HL-60 (cell line): Measurements from ENCODE around the gene FADD.

Experiments used
- CTCF ChIP-seq: IDR thresholded peaks from one replicate; pipeline ENCODE4 v1.5.1; 2011; ENCODE audit warnings: low read length, control low read depth, inconsistent platforms; ENCODE audit not compliant: insufficient read depth
- POLR2AphosphoS5 ChIP-seq: IDR thresholded peaks from 2 replicates; pipeline ENCODE4 v1.6.1; 2012; ENCODE audit warnings: low read depth
- REST ChIP-seq: IDR thresholded peaks from 2 replicates; pipeline ENCODE4 v1.6.1; 2012; ENCODE audit warnings: low read depth; ENCODE audit not compliant: insufficient replicate concordance

DNA sequence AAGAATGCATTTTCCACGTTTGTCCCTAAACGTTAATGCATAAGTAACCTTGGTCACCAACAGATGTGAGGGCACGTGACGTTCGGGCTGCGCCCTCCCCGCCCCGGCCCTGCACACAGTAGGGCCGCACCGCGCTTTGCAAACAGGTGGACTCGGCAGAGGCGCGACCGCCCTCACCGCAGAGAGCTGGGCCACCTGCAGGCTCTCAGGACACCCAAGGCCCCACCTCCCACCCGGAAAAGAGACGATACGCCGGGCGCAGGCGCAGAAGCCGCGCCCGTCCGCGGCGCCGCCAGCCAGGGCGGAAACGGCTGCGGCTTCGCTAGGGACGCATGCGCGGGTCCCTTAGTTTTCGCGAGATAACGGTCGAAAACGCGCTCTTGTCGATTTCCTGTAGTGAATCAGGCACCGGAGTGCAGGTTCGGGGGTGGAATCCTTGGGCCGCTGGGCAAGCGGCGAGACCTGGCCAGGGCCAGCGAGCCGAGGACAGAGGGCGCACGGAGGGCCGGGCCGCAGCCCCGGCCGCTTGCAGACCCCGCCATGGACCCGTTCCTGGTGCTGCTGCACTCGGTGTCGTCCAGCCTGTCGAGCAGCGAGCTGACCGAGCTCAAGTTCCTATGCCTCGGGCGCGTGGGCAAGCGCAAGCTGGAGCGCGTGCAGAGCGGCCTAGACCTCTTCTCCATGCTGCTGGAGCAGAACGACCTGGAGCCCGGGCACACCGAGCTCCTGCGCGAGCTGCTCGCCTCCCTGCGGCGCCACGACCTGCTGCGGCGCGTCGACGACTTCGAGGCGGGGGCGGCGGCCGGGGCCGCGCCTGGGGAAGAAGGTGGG, at the start of gene FADD:
- peak; percentile 66 for TF ChIP-seq REST
- TF ChIP-seq CTCF: no peak
- peak; percentile 90 for TF ChIP-seq POLR2AphosphoS5
